G401.6 (cell line): ENCODE results near the gene STK39.

Experiments
- FAIRE-seq: peaks from 2 replicates; lab custom pipeline; 2012; peaks lifted over from hg19 to GRCh38; lab: Jason Lieb, UNC

The STK39 gene

DNA sequence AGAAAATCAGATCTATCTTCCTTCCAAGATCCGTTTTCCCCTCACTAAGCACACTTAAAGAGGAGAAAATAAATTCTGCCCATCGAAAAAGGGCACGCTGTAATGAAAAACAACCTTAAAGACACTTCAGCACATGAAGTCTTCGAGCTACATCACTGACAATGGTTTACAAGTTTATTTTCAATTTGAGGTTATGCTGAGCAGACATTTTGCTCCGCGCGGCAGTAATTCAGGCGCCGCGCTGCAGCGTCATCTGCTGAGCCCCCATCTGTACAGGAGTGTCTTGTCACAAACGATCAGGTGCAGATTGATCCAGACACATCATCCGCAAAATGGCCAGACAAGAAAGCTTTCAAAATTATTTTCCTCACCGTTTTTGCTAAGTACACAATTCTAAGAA is 341.7 kb downstream of the STK39 start:
- no peak for FAIRE-seq
